GM21576 (cell line): ENCODE data around the gene CALN1.
"Not testable (repeated sequence)": the region's sequence is repeated elsewhere in the genome, so short reads cannot be mapped to it uniquely, and the experiment has no call there.

Experiments used
- ATAC-seq: cut with Tn5 transposase; IDR thresholded peaks from one replicate; pipeline ENCODE4 v1.9.1; 2021; ENCODE audit warnings: mild to moderate bottlenecking, moderate library complexity; ENCODE audit not compliant: unreplicated experiment

Gene CALN1

GRCh38 chr7:71828361-71828760, 583.8 kb downstream of the CALN1 start:
- no peak for ATAC-seq

GRCh38 chr7:71826141-71826540, 586.0 kb downstream of the CALN1 start:
- no peak for ATAC-seq

- no peak for ATAC-seq
Observed at GRCh38 chr7:71824006-71824760, 588.0 kb downstream of the CALN1 start.

GRCh38 chr7:71822406-71822805, 589.7 kb downstream of the CALN1 start:
- ATAC-seq, result not testable (repeated sequence)

GRCh38 chr7:71817916-71818315, 594.2 kb downstream of the CALN1 start:
- ATAC-seq, result no peak

GRCh38 chr7:71808115-71808514, 604.0 kb downstream of the CALN1 start:
- ATAC-seq, result no peak

- no peak for ATAC-seq
Observed at GRCh38 chr7:71804256-71804655, 607.9 kb downstream of the CALN1 start.

- ATAC-seq, result no peak
Observed at GRCh38 chr7:71801976-71802375, 610.2 kb downstream of the CALN1 start.

- ATAC-seq, result no peak
Observed at GRCh38 chr7:71800321-71800720, 611.8 kb downstream of the CALN1 start.

- no peak for ATAC-seq
Observed at GRCh38 chr7:71795410-71795809, 616.7 kb downstream of the CALN1 start.

- no peak for ATAC-seq
Observed at GRCh38 chr7:71793251-71793650, 618.9 kb downstream of the CALN1 start.

GRCh38 chr7:71787513-71787912, 624.6 kb downstream of the CALN1 start:
- no peak for ATAC-seq

GRCh38 chr7:71785216-71785615, 626.9 kb downstream of the CALN1 start:
- ATAC-seq, result no peak

- no peak for ATAC-seq
Observed at GRCh38 chr7:71784781-71785180, 627.4 kb downstream of the CALN1 start.

- ATAC-seq, result no peak
Observed at GRCh38 chr7:71784180-71784579, 628.0 kb downstream of the CALN1 start.

- no peak for ATAC-seq
Observed at GRCh38 chr7:71783779-71784178, 628.4 kb downstream of the CALN1 start.

- ATAC-seq, result no peak
Observed at GRCh38 chr7:71782051-71782450, 630.1 kb downstream of the CALN1 start.

- ATAC-seq, result no peak
Observed at GRCh38 chr7:71780282-71780681, 631.9 kb downstream of the CALN1 start.

- no peak for ATAC-seq
Observed at GRCh38 chr7:71777278-71777677, 634.9 kb downstream of the CALN1 start.

- no peak for ATAC-seq
Observed at GRCh38 chr7:71776726-71777125, 635.4 kb downstream of the CALN1 start.

GRCh38 chr7:71775648-71776047, 636.5 kb downstream of the CALN1 start:
- no peak for ATAC-seq

- ATAC-seq, result no peak
Observed at GRCh38 chr7:71772779-71773178, 639.4 kb downstream of the CALN1 start.

GRCh38 chr7:71770269-71770907, 641.8 kb downstream of the CALN1 start:
- no peak for ATAC-seq
